ENCODE data around the gene PSMA2. TPM values are rescaled to one million over a fixed set of nuclear protein-coding genes. Genes with fewer than 3 reads are reported as not detected.
"Not testable (repeated sequence)": the region's sequence is repeated elsewhere in the genome, so short reads cannot be mapped to it uniquely, and the experiment has no call there.

PSMA2 gene
- total RNA-seq, 1 experiment from 2014 or later, result 152 TPM

DNA sequence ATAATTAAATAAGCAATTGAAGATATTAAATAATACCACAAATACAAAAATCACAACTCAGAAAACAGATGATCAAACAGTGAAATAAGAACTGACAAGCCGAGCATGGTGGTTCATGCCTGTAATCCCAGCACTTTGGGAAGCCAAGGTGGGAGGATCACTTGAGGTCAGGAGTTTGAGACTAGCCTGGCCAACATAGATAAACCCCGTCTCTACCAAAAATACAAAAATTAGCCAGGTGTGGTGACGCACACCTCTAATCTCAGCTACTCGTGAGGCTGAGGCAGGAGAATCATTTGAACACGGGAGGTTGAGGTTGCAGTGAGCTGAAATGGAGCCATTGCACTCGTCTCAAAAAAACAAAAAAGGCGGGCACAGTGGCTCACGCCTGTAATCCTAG is 46.8 kb downstream of the PSMA2 start:
- CTCF ChIA-PET, result interaction anchor here (1.3 kb wide), 1 partner anchor 9 kb away, joined by 4 read pairs; no protein-coding TSS in a partner anchor
- RAD21 ChIA-PET (ENCODE audit: low non-redundant PET in 1 of 2, low total read pairs in 2 of 2, uncharacterized antibody in 2 of 2, unreplicated experiment in 2 of 2); DNase-seq (ENCODE audit: low read depth, low spot score); H2AFZ ChIP-seq (ENCODE audit: low read depth, low read length, poor library complexity, severe bottlenecking); H3K9me3 ChIP-seq (ENCODE audit: control insufficient read depth in 1 of 2, insufficient read depth in 1 of 2, low read depth in 1 of 2, low read length in 2 of 2); H3K4me3 ChIP-seq (replicated peaks in 1 of 2; ENCODE audit: low read depth in 1 of 2, low read length in 2 of 2); H3K9me2 ChIP-seq (ENCODE audit: insufficient read depth); H3K9ac ChIP-seq (ENCODE audit: low read length); H3K36me3 ChIP-seq (ENCODE audit: control insufficient read depth in 1 of 2, insufficient read depth in 2 of 2, low read length in 2 of 2); H3K27me3 ChIP-seq (ENCODE audit: insufficient read depth, low read length); POLR2A ChIA-PET; H3K27ac ChIP-seq (ENCODE audit: low read depth, low read length); H3K4me1 ChIP-seq (ENCODE audit: control insufficient read depth in 1 of 2, insufficient read depth in 2 of 2, low read length in 2 of 2); H3K79me2 ChIP-seq (ENCODE audit: insufficient read depth, low read length); H3K4me2 ChIP-seq (ENCODE audit: low read length); BruUV-seq (replicated peaks); ATAC-seq; H4K20me1 ChIP-seq (ENCODE audit: insufficient read depth): not testable (repeated sequence)
- intact Hi-C loops (cut with micrococcal nuclease), result loop anchor here (10.0 kb wide), 1 partner anchor 910 kb away; no protein-coding TSS in a partner anchor

DNA sequence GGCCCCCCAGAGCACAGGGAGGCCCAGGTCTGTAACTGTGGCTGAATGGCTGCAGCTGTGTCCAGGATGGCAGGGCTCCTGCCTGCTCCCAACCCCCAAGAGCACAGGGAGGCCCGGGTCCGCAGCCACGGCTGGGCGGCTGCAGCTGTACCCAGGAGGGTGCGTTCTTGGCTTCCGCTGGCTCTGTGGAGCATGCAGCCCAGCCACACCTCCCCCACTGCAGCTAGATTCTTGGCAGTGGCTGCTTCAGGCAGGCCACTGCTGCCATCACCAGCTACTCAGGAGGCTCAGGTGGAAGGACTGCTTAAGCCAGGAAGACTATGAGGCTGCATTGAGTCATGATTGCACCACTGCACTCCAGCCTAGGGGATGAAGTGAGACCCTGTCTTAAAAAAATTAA is 48.0 kb downstream of the PSMA2 start:
- DNase-seq (ENCODE audit: low read depth, low spot score) (no peak), ATAC-seq (no peak)
- H3K9ac ChIP-seq (ENCODE audit: low read length), result no peak overlapping the region
- no peaks in the 10 kb centered on the region for H3K36me3 ChIP-seq (ENCODE audit: control insufficient read depth in 1 of 2, insufficient read depth in 2 of 2, low read length in 2 of 2)
- ChIA-PET RAD21 (ENCODE audit: low non-redundant PET in 1 of 2, low total read pairs in 2 of 2, uncharacterized antibody in 2 of 2, unreplicated experiment in 2 of 2) (no interaction called here), POLR2A (no interaction called here), CTCF (no interaction called here)
- no peaks in the 10 kb centered on the region for H3K9me2 ChIP-seq (ENCODE audit: insufficient read depth)
- no peaks in the 10 kb centered on the region for H3K9me3 ChIP-seq (ENCODE audit: control insufficient read depth in 1 of 2, insufficient read depth in 1 of 2, low read depth in 1 of 2, low read length in 2 of 2)
- H3K4me2 ChIP-seq (ENCODE audit: low read length), result no peak overlapping the region
- BruUV-seq (replicated peaks), result no TSS peak
- H3K27ac ChIP-seq (ENCODE audit: low read depth, low read length), result no peak overlapping the region
- no peaks in the 10 kb centered on the region for H3K4me1 ChIP-seq (ENCODE audit: control insufficient read depth in 1 of 2, insufficient read depth in 2 of 2, low read length in 2 of 2)
- H2AFZ ChIP-seq (ENCODE audit: low read depth, low read length, poor library complexity, severe bottlenecking), result no peak overlapping the region
- TF ChIP-seq POLR2AphosphoS5 (IDR thresholded peaks at IDR 0.05; ENCODE audit: low read depth, low read length) (no peak), CEBPB (IDR thresholded peaks at IDR 0.05; ENCODE audit: low read depth) (0 out of 2 replicates have a peak, but pooled peaks have one; percentile 19)
- H3K4me3 ChIP-seq (replicated peaks in 1 of 2; ENCODE audit: low read depth in 1 of 2, low read length in 2 of 2), result no peak overlapping the region
- H3K79me2 ChIP-seq (ENCODE audit: insufficient read depth, low read length), result no peaks in the 10 kb centered on the region
- H3K27me3 ChIP-seq (ENCODE audit: insufficient read depth, low read length), result no peaks in the 10 kb centered on the region; the same call in 1 of the 2 replicates
- intact Hi-C loops (cut with micrococcal nuclease), result loop anchor here (10.0 kb wide), 1 partner anchor 909 kb away; no protein-coding TSS in a partner anchor
- H4K20me1 ChIP-seq (ENCODE audit: insufficient read depth), result no peaks in the 10 kb centered on the region

DNA sequence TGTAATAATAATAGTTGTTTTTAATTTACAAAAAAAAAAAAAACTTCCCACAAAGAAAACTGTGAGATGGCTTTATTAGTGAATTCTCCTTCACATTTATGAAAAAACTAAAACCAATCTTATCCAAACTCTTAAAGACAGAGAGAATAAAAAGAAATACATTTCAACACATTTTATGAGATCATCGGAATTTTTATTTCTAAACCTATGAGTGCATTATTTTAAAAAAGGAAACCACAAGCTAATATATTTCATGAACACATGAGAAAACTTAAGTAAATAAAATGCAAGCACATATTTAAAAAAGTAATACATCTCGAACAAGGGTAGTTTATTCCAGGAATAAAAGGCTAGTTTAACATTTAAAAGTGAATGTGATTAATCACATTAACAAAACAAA is 51.6 kb downstream of the PSMA2 start:
- H3K27me3 ChIP-seq (ENCODE audit: insufficient read depth, low read length), result no peaks in the 10 kb centered on the region
- H3K27ac ChIP-seq (ENCODE audit: low read depth, low read length), result no peak overlapping the region
- H3K79me2 ChIP-seq (ENCODE audit: insufficient read depth, low read length), result no peaks in the 10 kb centered on the region
- ATAC-seq, result no peak
- no TSS peak for BruUV-seq (replicated peaks)
- H4K20me1 ChIP-seq (ENCODE audit: insufficient read depth), result no peaks in the 10 kb centered on the region
- TF ChIP-seq EZH2phosphoT487 (IDR thresholded peaks at IDR 0.05; ENCODE audit: borderline replicate concordance) (no peak), ZFX (IDR thresholded peaks at IDR 0.05) (no peak), POLR2AphosphoS5 (IDR thresholded peaks at IDR 0.05; ENCODE audit: low read depth, low read length) (no peak)
- TF ChIP-seq, protein P1, sequence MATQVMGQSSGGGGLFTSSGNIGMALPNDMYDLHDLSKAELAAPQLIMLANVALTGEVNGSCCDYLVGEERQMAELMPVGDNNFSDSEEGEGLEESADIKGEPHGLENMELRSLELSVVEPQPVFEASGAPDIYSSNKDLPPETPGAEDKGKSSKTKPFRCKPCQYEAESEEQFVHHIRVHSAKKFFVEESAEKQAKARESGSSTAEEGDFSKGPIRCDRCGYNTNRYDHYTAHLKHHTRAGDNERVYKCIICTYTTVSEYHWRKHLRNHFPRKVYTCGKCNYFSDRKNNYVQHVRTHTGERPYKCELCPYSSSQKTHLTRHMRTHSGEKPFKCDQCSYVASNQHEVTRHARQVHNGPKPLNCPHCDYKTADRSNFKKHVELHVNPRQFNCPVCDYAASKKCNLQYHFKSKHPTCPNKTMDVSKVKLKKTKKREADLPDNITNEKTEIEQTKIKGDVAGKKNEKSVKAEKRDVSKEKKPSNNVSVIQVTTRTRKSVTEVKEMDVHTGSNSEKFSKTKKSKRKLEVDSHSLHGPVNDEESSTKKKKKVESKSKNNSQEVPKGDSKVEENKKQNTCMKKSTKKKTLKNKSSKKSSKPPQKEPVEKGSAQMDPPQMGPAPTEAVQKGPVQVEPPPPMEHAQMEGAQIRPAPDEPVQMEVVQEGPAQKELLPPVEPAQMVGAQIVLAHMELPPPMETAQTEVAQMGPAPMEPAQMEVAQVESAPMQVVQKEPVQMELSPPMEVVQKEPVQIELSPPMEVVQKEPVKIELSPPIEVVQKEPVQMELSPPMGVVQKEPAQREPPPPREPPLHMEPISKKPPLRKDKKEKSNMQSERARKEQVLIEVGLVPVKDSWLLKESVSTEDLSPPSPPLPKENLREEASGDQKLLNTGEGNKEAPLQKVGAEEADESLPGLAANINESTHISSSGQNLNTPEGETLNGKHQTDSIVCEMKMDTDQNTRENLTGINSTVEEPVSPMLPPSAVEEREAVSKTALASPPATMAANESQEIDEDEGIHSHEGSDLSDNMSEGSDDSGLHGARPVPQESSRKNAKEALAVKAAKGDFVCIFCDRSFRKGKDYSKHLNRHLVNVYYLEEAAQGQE (IDR thresholded peaks at IDR 0.05; ENCODE audit: low read depth), result no peak
- TF ChIP-seq, protein P2, sequence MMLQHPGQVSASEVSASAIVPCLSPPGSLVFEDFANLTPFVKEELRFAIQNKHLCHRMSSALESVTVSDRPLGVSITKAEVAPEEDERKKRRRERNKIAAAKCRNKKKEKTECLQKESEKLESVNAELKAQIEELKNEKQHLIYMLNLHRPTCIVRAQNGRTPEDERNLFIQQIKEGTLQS (IDR thresholded peaks at IDR 0.05), result no peak
- intact Hi-C loops (cut with micrococcal nuclease), result loop anchor here (10.0 kb wide), 1 partner anchor 906 kb away; no protein-coding TSS in a partner anchor
- no peaks in the 10 kb centered on the region for H3K36me3 ChIP-seq (ENCODE audit: control insufficient read depth in 1 of 2, insufficient read depth in 2 of 2, low read length in 2 of 2)
- H3K4me2 ChIP-seq (ENCODE audit: low read length), result no peak overlapping the region
- H2AFZ ChIP-seq (ENCODE audit: low read depth, low read length, poor library complexity, severe bottlenecking), result no peak overlapping the region
- no peaks in the 10 kb centered on the region for H3K4me1 ChIP-seq (ENCODE audit: control insufficient read depth in 1 of 2, insufficient read depth in 2 of 2, low read length in 2 of 2)
- RAD21 ChIA-PET (ENCODE audit: low non-redundant PET in 1 of 2, low total read pairs in 2 of 2, uncharacterized antibody in 2 of 2, unreplicated experiment in 2 of 2), result no interaction called here
- H3K9me2 ChIP-seq (ENCODE audit: insufficient read depth), result no peaks in the 10 kb centered on the region
- DNase-seq (ENCODE audit: low read depth, low spot score), result no peak
- CTCF ChIA-PET, result no interaction called here
- no peak overlapping the region for H3K9ac ChIP-seq (ENCODE audit: low read length)
- H3K9me3 ChIP-seq (ENCODE audit: control insufficient read depth in 1 of 2, insufficient read depth in 1 of 2, low read depth in 1 of 2, low read length in 2 of 2), result no peaks in the 10 kb centered on the region
- POLR2A ChIA-PET, result no interaction called here
- H3K4me3 ChIP-seq (replicated peaks in 1 of 2; ENCODE audit: low read depth in 1 of 2, low read length in 2 of 2), result no peak overlapping the region
